Measurements from ENCODE around the gene HTT.

GRCh38 chr4:3121596-3121995, 47.1 kb downstream of the HTT start:
- TF ChIP-seq, protein P1, sequence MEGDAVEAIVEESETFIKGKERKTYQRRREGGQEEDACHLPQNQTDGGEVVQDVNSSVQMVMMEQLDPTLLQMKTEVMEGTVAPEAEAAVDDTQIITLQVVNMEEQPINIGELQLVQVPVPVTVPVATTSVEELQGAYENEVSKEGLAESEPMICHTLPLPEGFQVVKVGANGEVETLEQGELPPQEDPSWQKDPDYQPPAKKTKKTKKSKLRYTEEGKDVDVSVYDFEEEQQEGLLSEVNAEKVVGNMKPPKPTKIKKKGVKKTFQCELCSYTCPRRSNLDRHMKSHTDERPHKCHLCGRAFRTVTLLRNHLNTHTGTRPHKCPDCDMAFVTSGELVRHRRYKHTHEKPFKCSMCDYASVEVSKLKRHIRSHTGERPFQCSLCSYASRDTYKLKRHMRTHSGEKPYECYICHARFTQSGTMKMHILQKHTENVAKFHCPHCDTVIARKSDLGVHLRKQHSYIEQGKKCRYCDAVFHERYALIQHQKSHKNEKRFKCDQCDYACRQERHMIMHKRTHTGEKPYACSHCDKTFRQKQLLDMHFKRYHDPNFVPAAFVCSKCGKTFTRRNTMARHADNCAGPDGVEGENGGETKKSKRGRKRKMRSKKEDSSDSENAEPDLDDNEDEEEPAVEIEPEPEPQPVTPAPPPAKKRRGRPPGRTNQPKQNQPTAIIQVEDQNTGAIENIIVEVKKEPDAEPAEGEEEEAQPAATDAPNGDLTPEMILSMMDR (IDR thresholded peaks at IDR 0.05), result no peak
- no peak for TF ChIP-seq POLR2AphosphoS5 (IDR thresholded peaks at IDR 0.05)
